Mesodermal cell (in vitro differentiated cells): ENCODE data around the gene HIP1.
"Not testable (repeated sequence)": the region's sequence is repeated elsewhere in the genome, so short reads cannot be mapped to it uniquely, and the experiment has no call there.

Experiments
- H3K27ac ChIP-seq: 2 replicates; pipeline ENCODE4 v1.7.0; 2013; ENCODE audit warnings: mild to moderate bottlenecking, low read depth, low read length, moderate library complexity; ENCODE audit not compliant: severe bottlenecking
- H3K36me3 ChIP-seq: 2 replicates; pipeline ENCODE4 v1.7.1; 2013; ENCODE audit warnings: mild to moderate bottlenecking, low read length, moderate library complexity; ENCODE audit not compliant: control insufficient read depth, insufficient read depth
- H3K4me1 ChIP-seq: one replicate; pipeline ENCODE4 v1.7.1; 2013; ENCODE audit warnings: mild to moderate bottlenecking, low read length; ENCODE audit not compliant: insufficient read depth, control insufficient read depth, poor library complexity, severe bottlenecking
- H3K4me3 ChIP-seq: 2 replicates; pipeline ENCODE4 v1.7.0; 2013; ENCODE audit warnings: low read length, control low read depth, mild to moderate bottlenecking; ENCODE audit not compliant: insufficient read depth, poor library complexity, severe bottlenecking; ENCODE audit errors: extremely low read depth
- H3K9me3 ChIP-seq: 2 replicates; pipeline ENCODE4 v1.7.1; 2013; ENCODE audit warnings: mild to moderate bottlenecking, low read length, moderate library complexity; ENCODE audit not compliant: control insufficient read depth
- WGBS, 2 experiments: methylation state at CpG; one replicate each; pipeline ENCODE4 v1.1.5; 2013; ENCODE audit warnings: missing lambda C conversion rate in 2 of 2; ENCODE audit not compliant: insufficient coverage in 2 of 2; 5-methylcytosine and 5-hydroxymethylcytosine counted together

HIP1 gene

DNA sequence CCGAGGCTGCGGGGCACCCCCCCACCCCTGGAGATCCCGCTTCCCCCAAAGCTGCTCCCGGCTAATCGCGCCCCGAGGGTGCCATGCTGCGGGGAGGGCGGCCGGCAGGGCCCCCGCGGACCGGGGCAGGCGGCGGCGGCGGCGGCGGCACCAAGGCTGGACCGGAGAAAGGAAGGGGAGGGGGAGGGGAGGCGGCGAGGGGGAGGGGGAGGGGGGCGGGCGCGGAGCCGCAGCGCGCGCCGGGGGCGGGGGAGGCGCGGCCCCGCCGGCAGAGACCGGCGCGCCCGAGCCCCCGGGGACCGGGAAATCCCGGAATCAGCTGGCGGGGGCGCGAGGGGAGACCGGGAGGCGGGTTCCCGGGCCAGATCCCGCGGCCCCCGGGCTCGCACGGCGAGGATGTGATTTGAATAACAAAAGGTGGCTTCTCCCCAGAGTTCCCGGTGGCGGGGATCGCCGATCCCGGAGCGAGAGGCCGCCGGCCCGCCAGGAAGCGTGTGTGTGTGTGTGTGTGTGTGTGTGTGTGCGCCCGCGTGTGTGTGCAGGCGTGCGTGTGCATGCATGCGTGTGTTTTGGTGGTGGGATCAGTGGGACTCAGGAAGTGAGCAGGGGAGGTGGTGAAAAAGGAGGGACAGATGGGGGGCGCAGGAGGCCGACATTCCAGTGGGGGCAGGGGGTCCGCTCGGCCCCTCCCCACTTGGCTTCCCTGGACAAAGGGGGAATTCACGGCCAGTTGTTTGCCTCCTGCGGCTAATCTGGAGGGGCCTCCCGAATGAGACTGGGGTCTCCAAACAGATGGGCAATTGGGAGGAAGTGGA is 99.5 kb downstream of the HIP1 start:
- no peaks in the 10 kb centered on the region for H3K9me3 ChIP-seq
- H3K4me1 ChIP-seq = peaks cover 7% of the 10 kb centered on the region
- peak overlapping the region; percentile 87 for H3K27ac ChIP-seq
- peak overlapping the region; percentile 67 for H3K4me3 ChIP-seq
- H3K36me3 ChIP-seq = peaks cover 6% of the 10 kb centered on the region
- 1 to 4% methylated on average over 4 to 20 of the region's 77 CpGs for WGBS, 2 experiments

- H3K4me1 ChIP-seq = peaks cover 7% of the 10 kb centered on the region
- no peaks in the 10 kb centered on the region for H3K9me3 ChIP-seq
- peak overlapping the region; percentile 66 for H3K27ac ChIP-seq
- H3K36me3 ChIP-seq = peaks cover 10% of the 10 kb centered on the region
- H3K4me3 ChIP-seq = peak overlapping the region; percentile 67
- WGBS, 2 experiments = 0% methylated on average over 2 to 17 of the region's 35 CpGs
Observed at GRCh38 chr7:75638594-75639070, 100.1 kb downstream of the HIP1 start.

- H3K27ac ChIP-seq = peak overlapping the region; percentile 66
Observed at GRCh38 chr7:75637854-75638593, 100.7 kb downstream of the HIP1 start.

GRCh38 chr7:75635036-75635435 is 103.7 kb downstream of the HIP1 start:
- Histone ChIP-seq H3K4me1 (peaks cover 5% of the 10 kb centered on the region), H3K36me3 (peaks cover 10% of the 10 kb centered on the region), H3K4me3 (no peak overlapping the region), H3K9me3 (no peaks in the 10 kb centered on the region), H3K27ac (no peak overlapping the region)
- WGBS, 2 experiments = 83 to 91% methylated on average over 3 of the region's 5 CpGs

More at GRCh38 chr7:75637854-75638593, 100.7 kb downstream of the HIP1 start:
- H3K4me1 ChIP-seq = peaks cover 7% of the 10 kb centered on the region
- peaks cover 10% of the 10 kb centered on the region for H3K36me3 ChIP-seq
- H3K4me3 ChIP-seq = peak overlapping the region; percentile 67
- H3K9me3 ChIP-seq = no peaks in the 10 kb centered on the region
- WGBS, 2 experiments = 4 to 5% methylated on average over 6 to 8 of the region's 14 CpGs

DNA sequence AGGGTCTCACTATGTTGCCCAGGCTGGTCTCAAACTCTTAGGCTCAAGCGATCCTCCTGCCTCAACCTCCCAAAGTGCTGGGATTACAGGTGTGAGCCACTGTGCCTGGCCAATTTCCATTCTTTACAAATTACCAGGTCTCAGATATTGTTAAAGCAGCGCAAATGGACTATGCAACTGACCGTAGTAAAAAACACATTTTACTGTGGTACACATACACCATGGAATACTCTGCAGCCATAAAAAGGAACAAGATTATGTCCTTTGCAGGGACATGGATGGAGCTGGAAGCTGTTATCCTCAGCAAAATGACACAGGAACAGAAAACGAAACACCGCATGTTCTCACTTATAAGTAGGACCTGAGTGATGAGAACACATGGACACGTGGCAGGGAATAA is 106.2 kb downstream of the HIP1 start:
- 86 to 91% methylated on average over 5 to 6 of the region's 6 CpGs for WGBS, 2 experiments
- Histone ChIP-seq H3K36me3 (peaks cover 26% of the 10 kb centered on the region), H3K9me3 (peaks cover 14% of the 10 kb centered on the region)
- H3K27ac ChIP-seq, H3K4me3 ChIP-seq, H3K4me1 ChIP-seq: not testable (repeated sequence)

GRCh38 chr7:75631711-75632110 is 107.0 kb downstream of the HIP1 start:
- H3K36me3 ChIP-seq = peaks cover 34% of the 10 kb centered on the region
- no peaks in the 10 kb centered on the region for H3K4me1 ChIP-seq
- no peak overlapping the region for H3K4me3 ChIP-seq
- 79 to 86% methylated on average over 9 of the region's 9 CpGs for WGBS, 2 experiments
- H3K9me3 ChIP-seq = peaks cover 20% of the 10 kb centered on the region
- no peak overlapping the region for H3K27ac ChIP-seq

GRCh38 chr7:75630549-75630948 is 108.2 kb downstream of the HIP1 start:
- WGBS, 2 experiments = 94 to 100% methylated on average over 2 of the region's 3 CpGs
- H3K36me3 ChIP-seq = peaks cover 43% of the 10 kb centered on the region
- no peak overlapping the region for H3K27ac ChIP-seq
- no peak overlapping the region for H3K4me3 ChIP-seq
- peaks cover 20% of the 10 kb centered on the region for H3K9me3 ChIP-seq
- H3K4me1 ChIP-seq = no peaks in the 10 kb centered on the region

DNA sequence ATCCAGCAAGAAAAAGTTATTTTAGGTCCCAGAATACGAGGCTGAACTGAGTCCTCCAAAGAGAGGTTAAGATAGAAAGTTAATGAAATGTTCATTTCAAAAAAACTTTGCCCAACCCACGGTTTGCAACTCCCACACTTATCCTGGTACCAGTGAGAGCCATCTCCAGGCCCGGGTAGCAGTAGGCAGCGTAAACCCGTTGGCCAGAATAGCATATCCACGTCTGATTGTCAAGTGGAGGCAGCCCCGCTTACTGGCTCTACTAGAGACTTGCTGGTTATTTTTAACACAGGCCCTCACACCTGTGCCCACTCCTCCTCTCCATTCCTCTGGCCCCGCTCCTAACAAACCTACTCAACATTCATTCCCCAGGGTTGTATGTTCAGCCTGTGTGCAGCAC is 109.7 kb downstream of the HIP1 start:
- H3K4me3 ChIP-seq = no peak overlapping the region
- H3K9me3 ChIP-seq = peaks cover 20% of the 10 kb centered on the region
- H3K27ac ChIP-seq = no peak overlapping the region
- H3K36me3 ChIP-seq = peaks cover 37% of the 10 kb centered on the region
- peaks cover 6% of the 10 kb centered on the region for H3K4me1 ChIP-seq
- 94% methylated on average over 7 to 8 of the region's 8 CpGs for WGBS, 2 experiments

GRCh38 chr7:75628055-75628454 is 110.7 kb downstream of the HIP1 start:
- Histone ChIP-seq H3K27ac (no peak overlapping the region), H3K4me3 (no peak overlapping the region), H3K36me3 (peaks cover 36% of the 10 kb centered on the region), H3K9me3 (peaks cover 20% of the 10 kb centered on the region), H3K4me1 (peaks cover 10% of the 10 kb centered on the region)

- peaks cover 20% of the 10 kb centered on the region for H3K9me3 ChIP-seq
- WGBS, 2 experiments = 100% methylated on average over 2 of the region's 2 CpGs
- H3K4me1 ChIP-seq = peaks cover 10% of the 10 kb centered on the region
- H3K27ac ChIP-seq = no peak overlapping the region
- H3K36me3 ChIP-seq = peaks cover 40% of the 10 kb centered on the region
- no peak overlapping the region for H3K4me3 ChIP-seq
Observed at GRCh38 chr7:75626954-75627353, 111.8 kb downstream of the HIP1 start.

DNA sequence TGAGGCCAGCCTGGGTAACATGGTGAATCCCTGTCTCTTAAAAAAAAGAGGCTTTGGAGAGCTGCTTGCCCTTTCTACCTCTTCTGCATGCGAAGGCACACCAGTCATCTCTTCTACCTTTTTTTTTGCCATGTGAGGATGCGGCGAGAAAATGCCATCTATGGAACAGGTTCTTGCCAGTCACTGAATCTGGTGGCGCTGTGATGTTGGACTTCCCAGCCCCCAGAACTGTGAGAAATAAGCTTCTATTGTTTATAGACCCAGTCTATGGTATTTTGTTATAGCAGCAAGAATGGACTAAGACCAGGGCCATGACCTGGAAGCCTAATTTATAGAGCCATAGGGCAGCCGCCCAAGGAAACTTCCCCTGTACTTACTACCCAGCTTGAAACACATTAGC is 112.9 kb downstream of the HIP1 start:
- WGBS, 2 experiments = 86 to 89% methylated on average over 3 to 5 of the region's 5 CpGs
- peaks cover 10% of the 10 kb centered on the region for H3K4me1 ChIP-seq
- H3K36me3 ChIP-seq = peaks cover 40% of the 10 kb centered on the region
- H3K9me3 ChIP-seq = peaks cover 20% of the 10 kb centered on the region
- H3K27ac ChIP-seq = no peak overlapping the region
- no peak overlapping the region for H3K4me3 ChIP-seq
